Left ventricle myocardium inferior (tissue), 1 donor: Measurements from ENCODE around the gene YPEL5. TPM values are rescaled to one million over a fixed set of nuclear protein-coding genes. Genes with fewer than 3 reads are reported as not detected.

Experiments
- DNase-seq: peaks from one replicate; pipeline ENCODE4 v3.0.0-alpha.2; 2020
- H3K27ac ChIP-seq: fragments of 200-600 bp; replicated peaks from 2 replicates; pipeline ENCODE4 v1.8.0; 2021
- H3K27me3 ChIP-seq: fragments of 200-600 bp; 2 replicates; pipeline ENCODE4 v1.8.0; 2021; ENCODE audit warnings: low read depth
- H3K36me3 ChIP-seq: fragments of 200-600 bp; 2 replicates; pipeline ENCODE4 v1.8.0; 2021
- H3K4me1 ChIP-seq: fragments of 200-600 bp; 2 replicates; pipeline ENCODE4 v1.8.0; 2021
- H3K4me3 ChIP-seq: fragments of 200-600 bp; 2 replicates; pipeline ENCODE4 v1.8.0; 2021; ENCODE audit warnings: mild to moderate bottlenecking, moderate library complexity
- H3K9me3 ChIP-seq: fragments of 200-600 bp; replicated peaks from 2 replicates; pipeline ENCODE4 v1.8.0; 2021
- intact Hi-C: fragments of 100-400 bp; cut with micrococcal nuclease; formaldehyde crosslinking; loops from one replicate; pipeline ENCODE4 v1.11.0; 2022
- total RNA-seq: library from RNA; stranded (reverse); fragmentation: NEBNext Ultra II Directional; extraction: Animal tissue kit (Norgen Biotek cat#: 25700); gene quantifications from one replicate; pipeline ENCODE4 v1.2.1, GENCODE V29; 2021
- TF ChIP-seq, protein P1 (sequence below): fragments of 200-600 bp; IDR thresholded peaks from 2 replicates; pipeline ENCODE4 v1.8.0; 2021; ENCODE audit warnings: antibody characterized with exemption, mild to moderate bottlenecking, borderline replicate concordance
- donor health status: DM: no; HTN: yes; CAD: no; lungs with severe emphysema.

Gene YPEL5
- total RNA-seq, 1 donor from 2014 or later, result 63.6 TPM

DNA sequence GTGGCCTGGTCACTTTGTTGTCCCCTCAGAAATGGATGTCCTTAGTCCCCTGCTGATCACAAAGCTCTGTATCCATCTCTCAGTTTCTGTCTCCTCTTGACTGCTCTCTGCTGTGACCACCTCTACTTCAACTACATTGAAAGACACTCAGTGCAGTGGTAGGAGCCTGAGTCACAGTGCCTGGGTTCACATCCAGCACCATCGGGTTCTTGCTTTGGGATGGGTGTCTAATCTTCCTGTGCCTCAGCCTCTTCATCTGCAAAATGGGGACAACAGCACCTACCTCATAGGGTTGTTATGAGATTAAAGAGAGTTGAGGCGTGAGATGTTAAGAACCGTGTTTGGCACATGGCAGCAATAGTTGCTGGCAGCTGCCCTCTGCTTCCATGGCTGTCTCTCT lies 30.6 kb downstream of the YPEL5 start:
- Histone ChIP-seq H3K4me1 (peaks cover 32% of the 10 kb centered on the region), H3K9me3 (no peaks in the 10 kb centered on the region), H3K4me3 (no peak overlapping the region), H3K27me3 (no peaks in the 10 kb centered on the region), H3K27ac (peak overlapping the region; percentile 71), H3K36me3 (no peaks in the 10 kb centered on the region)
- no peak for DNase-seq
- intact Hi-C loops, result no loop called here
- TF ChIP-seq, protein P1, sequence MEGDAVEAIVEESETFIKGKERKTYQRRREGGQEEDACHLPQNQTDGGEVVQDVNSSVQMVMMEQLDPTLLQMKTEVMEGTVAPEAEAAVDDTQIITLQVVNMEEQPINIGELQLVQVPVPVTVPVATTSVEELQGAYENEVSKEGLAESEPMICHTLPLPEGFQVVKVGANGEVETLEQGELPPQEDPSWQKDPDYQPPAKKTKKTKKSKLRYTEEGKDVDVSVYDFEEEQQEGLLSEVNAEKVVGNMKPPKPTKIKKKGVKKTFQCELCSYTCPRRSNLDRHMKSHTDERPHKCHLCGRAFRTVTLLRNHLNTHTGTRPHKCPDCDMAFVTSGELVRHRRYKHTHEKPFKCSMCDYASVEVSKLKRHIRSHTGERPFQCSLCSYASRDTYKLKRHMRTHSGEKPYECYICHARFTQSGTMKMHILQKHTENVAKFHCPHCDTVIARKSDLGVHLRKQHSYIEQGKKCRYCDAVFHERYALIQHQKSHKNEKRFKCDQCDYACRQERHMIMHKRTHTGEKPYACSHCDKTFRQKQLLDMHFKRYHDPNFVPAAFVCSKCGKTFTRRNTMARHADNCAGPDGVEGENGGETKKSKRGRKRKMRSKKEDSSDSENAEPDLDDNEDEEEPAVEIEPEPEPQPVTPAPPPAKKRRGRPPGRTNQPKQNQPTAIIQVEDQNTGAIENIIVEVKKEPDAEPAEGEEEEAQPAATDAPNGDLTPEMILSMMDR, result no peak

- H3K27ac ChIP-seq, result peak overlapping the region; percentile 71
Observed at GRCh38 chr2:30177956-30178355, 31.1 kb downstream of the YPEL5 start.

DNA sequence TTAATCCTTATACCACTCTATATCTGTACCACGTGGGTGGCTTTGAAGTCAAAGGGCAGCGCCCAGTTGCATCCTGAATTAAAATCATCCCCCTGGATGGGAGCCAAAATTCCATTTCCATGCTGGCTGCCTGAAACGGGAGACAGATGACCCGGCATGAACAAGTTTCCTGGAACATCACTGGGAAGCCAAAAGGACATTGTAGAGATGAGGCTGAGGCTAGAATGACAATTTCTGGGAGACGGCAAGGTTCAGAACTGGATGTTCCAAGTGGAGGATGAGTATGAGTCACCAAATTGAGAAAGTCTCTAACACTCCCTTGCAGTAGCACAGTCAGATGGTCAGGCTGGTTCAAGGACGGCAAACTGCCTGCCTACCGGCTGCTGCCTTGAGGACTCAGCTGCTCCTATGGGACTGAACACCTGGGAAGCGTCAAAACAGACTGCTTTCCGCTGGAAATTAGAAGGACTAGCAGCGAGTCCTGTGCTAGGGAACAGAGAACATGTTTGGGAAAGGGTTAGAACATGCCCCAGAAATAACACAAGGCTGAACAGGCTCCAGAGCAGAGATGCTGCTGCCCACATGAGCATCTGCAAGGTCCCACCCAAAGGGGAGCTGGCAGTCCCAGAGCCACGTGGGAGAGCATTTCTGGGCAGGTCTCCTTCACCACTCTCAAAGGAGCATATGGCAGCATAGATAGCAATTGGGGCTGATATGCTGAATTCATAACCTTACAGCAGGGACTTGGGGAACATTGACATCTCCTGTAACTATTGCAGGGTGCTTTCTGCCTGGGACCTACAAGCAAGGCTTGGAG lies 32.0 kb downstream of the YPEL5 start:
- Histone ChIP-seq H3K27me3 (no peaks in the 10 kb centered on the region), H3K27ac (peak overlapping the region; percentile 71), H3K9me3 (no peaks in the 10 kb centered on the region), H3K4me1 (peaks cover 32% of the 10 kb centered on the region), H3K36me3 (no peaks in the 10 kb centered on the region), H3K4me3 (no peak overlapping the region)
- DNase-seq, result peak; percentile 49
- TF ChIP-seq, protein P1, result no peak
- intact Hi-C loops, result no loop called here

More at GRCh38 chr2:30177956-30178355, 31.1 kb downstream of the YPEL5 start:
- TF ChIP-seq, protein P1, result no peak
- peaks cover 32% of the 10 kb centered on the region for H3K4me1 ChIP-seq
- DNase-seq, result no peak
- H3K4me3 ChIP-seq, result no peak overlapping the region
- H3K36me3 ChIP-seq, result no peaks in the 10 kb centered on the region
- intact Hi-C loops, result no loop called here
- no peaks in the 10 kb centered on the region for H3K9me3 ChIP-seq
- no peaks in the 10 kb centered on the region for H3K27me3 ChIP-seq

DNA sequence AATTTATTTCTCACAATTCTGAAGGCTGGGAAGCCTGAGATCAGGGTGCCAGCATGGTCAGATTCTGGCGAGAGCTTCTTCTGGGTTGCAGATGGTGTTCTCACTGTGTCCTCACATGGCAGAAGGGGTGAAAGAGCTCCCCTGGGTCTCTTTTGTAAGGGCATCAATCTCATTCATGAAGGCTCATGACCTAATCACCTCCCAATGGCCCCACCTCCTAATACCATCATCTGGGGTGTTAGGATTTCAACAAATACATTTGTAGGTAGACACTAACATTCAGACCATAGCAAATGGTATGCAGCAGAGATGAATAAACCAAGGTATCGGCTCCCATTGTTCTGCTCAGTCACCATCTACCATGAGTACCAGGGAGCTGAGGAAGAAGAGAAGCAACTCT lies 32.7 kb downstream of the YPEL5 start:
- Histone ChIP-seq H3K4me1 (peaks cover 32% of the 10 kb centered on the region), H3K27ac (peak overlapping the region; percentile 71), H3K9me3 (no peaks in the 10 kb centered on the region), H3K36me3 (no peaks in the 10 kb centered on the region), H3K27me3 (no peaks in the 10 kb centered on the region), H3K4me3 (no peak overlapping the region)
- DNase-seq, result no peak
- intact Hi-C loops, result no loop called here
- TF ChIP-seq, protein P1, result no peak

DNA sequence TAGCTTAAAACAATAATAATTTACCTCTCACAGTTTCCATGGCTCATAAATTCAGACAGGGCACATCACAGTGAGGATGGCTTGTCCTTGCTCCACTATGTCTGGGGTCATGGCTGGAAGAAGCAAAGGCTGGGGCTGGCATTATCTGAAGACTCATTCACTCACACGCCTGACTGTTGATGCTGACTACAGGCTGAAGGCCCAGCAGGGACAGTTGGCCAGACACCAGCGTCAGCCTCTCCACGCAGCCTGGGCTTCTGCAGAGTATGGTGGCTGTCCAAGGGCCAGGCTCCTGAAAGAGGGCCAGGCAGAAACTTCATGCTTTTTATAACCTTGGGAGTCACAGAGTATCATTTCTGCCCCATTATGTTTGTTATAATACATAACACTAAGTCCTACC lies 33.4 kb downstream of the YPEL5 start:
- Histone ChIP-seq H3K27me3 (no peaks in the 10 kb centered on the region), H3K27ac (peak overlapping the region; percentile 71), H3K4me1 (peaks cover 32% of the 10 kb centered on the region), H3K36me3 (no peaks in the 10 kb centered on the region), H3K4me3 (no peak overlapping the region), H3K9me3 (no peaks in the 10 kb centered on the region)
- intact Hi-C loops, result no loop called here
- TF ChIP-seq, protein P1, result no peak
- peak; percentile 78 for DNase-seq
